Trophoblast cell (in vitro differentiated cells and primary cell): ENCODE results near the gene ITGA8.

Experiments used
- DNase-seq, 2 donors: peaks; one replicate each; pipeline ENCODE4 v3.0.0-alpha.2; 2016
- H2AFZ ChIP-seq: 2 replicates; pipeline ENCODE4 v1.6.1; 2013; ENCODE audit warnings: low read length, moderate library complexity, mild to moderate bottlenecking; ENCODE audit not compliant: insufficient read depth, poor library complexity
- H2AK5ac ChIP-seq: 2 replicates; pipeline ENCODE4 v1.6.1; 2013; ENCODE audit warnings: mild to moderate bottlenecking, low read length
- H2BK120ac ChIP-seq: 2 replicates; pipeline ENCODE4 v1.6.1; 2013; ENCODE audit warnings: low read length, mild to moderate bottlenecking, moderate library complexity; ENCODE audit not compliant: insufficient read depth, poor library complexity
- H2BK12ac ChIP-seq: 2 replicates; pipeline ENCODE4 v1.6.1; 2013; ENCODE audit warnings: mild to moderate bottlenecking, low read length, moderate library complexity
- H2BK5ac ChIP-seq: 2 replicates; pipeline ENCODE4 v1.6.1; 2013; ENCODE audit warnings: low read length, low read depth, moderate library complexity, mild to moderate bottlenecking; ENCODE audit not compliant: poor library complexity
- H3K14ac ChIP-seq: 2 replicates; pipeline ENCODE4 v1.6.1; 2013; ENCODE audit warnings: mild to moderate bottlenecking, low read length
- H3K18ac ChIP-seq: 2 replicates; pipeline ENCODE4 v1.6.1; 2013; ENCODE audit warnings: mild to moderate bottlenecking, low read length
- H3K23ac ChIP-seq: 2 replicates; pipeline ENCODE4 v1.6.1; 2013; ENCODE audit warnings: low read length
- H3K27ac ChIP-seq: 2 replicates; pipeline ENCODE4 v1.5.1; 2013; ENCODE audit warnings: low read depth, mild to moderate bottlenecking, inconsistent platforms, low read length, moderate library complexity
- H3K27me3 ChIP-seq: 2 replicates; pipeline ENCODE4 v1.6.1; 2013; ENCODE audit warnings: inconsistent platforms, mild to moderate bottlenecking, low read length, moderate library complexity; ENCODE audit not compliant: insufficient read depth
- H3K36me3 ChIP-seq, 2 experiments: 1 replicate in 1 of 2; 2 replicates in 1 of 2; pipeline ENCODE4 v1.6.1; 2013; ENCODE audit warnings: low read length in 2 of 2, mild to moderate bottlenecking in 2 of 2, moderate library complexity in 1 of 2; ENCODE audit not compliant: insufficient read depth in 2 of 2, control insufficient read depth in 1 of 2
- H3K4ac ChIP-seq: 2 replicates; pipeline ENCODE4 v1.6.1; 2013; ENCODE audit warnings: low read depth, mild to moderate bottlenecking, low read length, moderate library complexity
- H3K4me1 ChIP-seq, 2 experiments: 1 replicate in 1 of 2; 2 replicates in 1 of 2; pipeline ENCODE4 v1.6.1; 2013; ENCODE audit warnings: low read length in 2 of 2, mild to moderate bottlenecking in 2 of 2, moderate library complexity in 1 of 2; ENCODE audit not compliant: insufficient read depth in 2 of 2, control insufficient read depth in 1 of 2
- H3K4me2 ChIP-seq: 2 replicates; pipeline ENCODE4 v1.6.1; 2013; ENCODE audit warnings: inconsistent platforms, mild to moderate bottlenecking, low read length, moderate library complexity
- H3K4me3 ChIP-seq: 2 replicates; pipeline ENCODE4 v1.5.1; 2013; ENCODE audit warnings: mild to moderate bottlenecking, low read depth, low read length, inconsistent platforms
- H3K79me1 ChIP-seq: one replicate; pipeline ENCODE4 v1.6.1; 2013; ENCODE audit warnings: low read length
- H3K79me2 ChIP-seq: 2 replicates; pipeline ENCODE4 v1.6.1; 2013; ENCODE audit warnings: low read length, mild to moderate bottlenecking; ENCODE audit not compliant: control insufficient read depth, insufficient read depth, poor library complexity
- H3K9ac ChIP-seq: 2 replicates; pipeline ENCODE4 v1.6.1; 2013; ENCODE audit warnings: mild to moderate bottlenecking, low read length
- H3K9me3 ChIP-seq: 2 replicates; pipeline ENCODE4 v1.6.1; 2013; ENCODE audit warnings: low read depth, mild to moderate bottlenecking, control low read depth, inconsistent platforms, low read length; ENCODE audit not compliant: insufficient read depth
- H4K12ac ChIP-seq: 2 replicates; pipeline ENCODE4 v1.6.1; 2013; ENCODE audit warnings: low read depth, mild to moderate bottlenecking, low read length, moderate library complexity
- H4K8ac ChIP-seq: 2 replicates; pipeline ENCODE4 v1.6.1; 2013; ENCODE audit warnings: low read depth, mild to moderate bottlenecking, low read length, moderate library complexity
- H4K91ac ChIP-seq: one replicate; pipeline ENCODE4 v1.6.1; 2013; ENCODE audit warnings: low read depth, mild to moderate bottlenecking, low read length, moderate library complexity
- WGBS: extraction: QIAGEN DNeasy Blood & Tissue Kit; methylation state at CpG from one replicate; pipeline ENCODE4 v1.1.7; 2013; ENCODE audit warnings: missing lambda C conversion rate; ENCODE audit not compliant: insufficient read length, insufficient coverage; ENCODE audit errors: extremely low coverage; 5-methylcytosine and 5-hydroxymethylcytosine counted together

The ITGA8 gene

GRCh38 chr10:15626937-15627336, 92.8 kb downstream of the ITGA8 start:
- WGBS = no CpG with 5 or more reads among the region's 2 CpGs

GRCh38 chr10:15625261-15625660, 94.5 kb downstream of the ITGA8 start:
- no peak overlapping the region for H3K4me2 ChIP-seq

More at GRCh38 chr10:15626937-15627336, 92.8 kb downstream of the ITGA8 start:
- Histone ChIP-seq H2BK5ac (no peak overlapping the region), H4K8ac (no peak overlapping the region), H2AFZ (no peak overlapping the region), H3K79me1 (no peaks in the 10 kb centered on the region), H3K14ac (no peak overlapping the region), H3K4ac (no peak overlapping the region), H3K4me3 (no peak overlapping the region), H2BK120ac (no peak overlapping the region), H3K9ac (no peak overlapping the region), H3K4me1 (no peaks in the 10 kb centered on the region), H3K27me3 (no peaks in the 10 kb centered on the region), H3K23ac (no peak overlapping the region), H2BK12ac (no peak overlapping the region), H3K4me2 (no peak overlapping the region), H4K12ac (no peak overlapping the region), H3K79me2 (no peaks in the 10 kb centered on the region), H4K91ac (no peak overlapping the region), H3K27ac (no peak overlapping the region), H3K18ac (no peak overlapping the region), H3K36me3 (no peaks in the 10 kb centered on the region), H2AK5ac (no peak overlapping the region), H3K9me3 (no peaks in the 10 kb centered on the region)
- DNase-seq = no peak

GRCh38 chr10:15624401-15625196, 95.1 kb downstream of the ITGA8 start:
- Histone ChIP-seq H4K8ac (no peak overlapping the region), H3K79me2 (no peaks in the 10 kb centered on the region), H3K23ac (no peak overlapping the region), H2AK5ac (no peak overlapping the region), H2BK120ac (no peak overlapping the region), H3K4me2 (no peak overlapping the region), H2BK5ac (no peak overlapping the region), H2AFZ (no peak overlapping the region), H3K18ac (no peak overlapping the region), H3K4me1 (no peaks in the 10 kb centered on the region), H4K91ac (no peak overlapping the region), H3K9me3 (no peaks in the 10 kb centered on the region), H3K9ac (no peak overlapping the region), H4K12ac (no peak overlapping the region), H3K79me1 (no peaks in the 10 kb centered on the region), H3K27me3 (no peaks in the 10 kb centered on the region), H3K4ac (no peak overlapping the region), H2BK12ac (no peak overlapping the region), H3K14ac (no peak overlapping the region), H3K4me3 (no peak overlapping the region), H3K27ac (no peak overlapping the region), H3K36me3 (no peaks in the 10 kb centered on the region)
- DNase-seq = no peak
- no CpG with 5 or more reads among the region's 6 CpGs for whole genome bisulfite sequencing

More at GRCh38 chr10:15625261-15625660, 94.5 kb downstream of the ITGA8 start:
- H3K9me3 ChIP-seq = no peaks in the 10 kb centered on the region
- no peak overlapping the region for H2AFZ ChIP-seq
- H4K91ac ChIP-seq = no peak overlapping the region
- H2AK5ac ChIP-seq = no peak overlapping the region
- no peak overlapping the region for H3K4me3 ChIP-seq
- H3K18ac ChIP-seq = no peak overlapping the region
- H3K4me1 ChIP-seq = no peaks in the 10 kb centered on the region
- H2BK12ac ChIP-seq = no peak overlapping the region
- H3K4ac ChIP-seq = no peak overlapping the region
- no peak overlapping the region for H2BK120ac ChIP-seq
- no CpG with 5 or more reads among the region's 5 CpGs for WGBS
- H3K79me1 ChIP-seq = no peaks in the 10 kb centered on the region
- H3K79me2 ChIP-seq = no peaks in the 10 kb centered on the region
- no peaks in the 10 kb centered on the region for H3K27me3 ChIP-seq
- H3K27ac ChIP-seq = no peak overlapping the region
- no peaks in the 10 kb centered on the region for H3K36me3 ChIP-seq
- H4K12ac ChIP-seq = no peak overlapping the region
- H4K8ac ChIP-seq = no peak overlapping the region
- H3K14ac ChIP-seq = no peak overlapping the region
- no peak overlapping the region for H2BK5ac ChIP-seq
- no peak overlapping the region for H3K23ac ChIP-seq
- no peak overlapping the region for H3K9ac ChIP-seq
- DNase-seq = no peak

GRCh38 chr10:15620836-15621515, 98.7 kb downstream of the ITGA8 start:
- Histone ChIP-seq H3K27ac (no peak overlapping the region), H3K79me1 (no peaks in the 10 kb centered on the region), H4K8ac (no peak overlapping the region), H3K27me3 (no peaks in the 10 kb centered on the region), H3K4me1 (no peaks in the 10 kb centered on the region), H3K4me3 (no peak overlapping the region), H4K12ac (no peak overlapping the region), H3K79me2 (no peaks in the 10 kb centered on the region), H4K91ac (no peak overlapping the region), H2AFZ (no peak overlapping the region), H2BK12ac (no peak overlapping the region), H3K14ac (no peak overlapping the region), H3K18ac (no peak overlapping the region), H3K36me3 (no peaks in the 10 kb centered on the region), H2BK120ac (no peak overlapping the region), H2BK5ac (no peak overlapping the region), H3K9ac (no peak overlapping the region), H3K9me3 (no peaks in the 10 kb centered on the region), H3K4me2 (no peak overlapping the region), H2AK5ac (no peak overlapping the region), H3K4ac (no peak overlapping the region), H3K23ac (no peak overlapping the region)
- no peak for DNase-seq
- WGBS = no CpG with 5 or more reads among the region's 3 CpGs
